Measurements from ENCODE around the gene KIF5A. TPM values are rescaled to one million over a fixed set of nuclear protein-coding genes. Genes with fewer than 3 reads are reported as not detected.
"Not testable (repeated sequence)": the region's sequence is repeated elsewhere in the genome, so short reads cannot be mapped to it uniquely, and the experiment has no call there.

Gene KIF5A
- total and polyA plus RNA-seq, 2 donors (not counting 3 experiments of a cell fraction or from before 2014, with no cell fraction given), result 0.07 to 0.35 TPM

DNA sequence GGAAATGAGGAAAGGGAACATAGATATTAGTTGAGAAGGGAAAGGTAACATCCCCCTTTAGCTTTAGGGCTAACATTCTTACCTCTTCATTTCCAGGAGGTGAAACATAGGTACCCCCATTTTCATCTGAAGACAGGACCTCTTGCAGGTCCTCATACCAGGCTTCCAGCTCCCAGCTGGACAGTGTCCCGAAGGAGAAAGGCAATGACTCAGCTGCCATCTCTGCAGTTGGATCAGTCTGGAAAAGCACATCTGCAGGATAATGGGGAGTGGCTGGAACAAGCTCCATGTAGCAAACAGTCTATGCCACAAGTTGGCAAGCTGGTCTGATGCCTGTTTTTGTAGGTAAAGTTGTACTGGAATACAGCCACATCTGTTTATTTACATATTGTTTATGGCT, 32.7 kb upstream of the KIF5A start:
- H3K27ac ChIP-seq (ENCODE audit: insufficient read depth, low read depth, low read length), result no peak overlapping the region
- POLR2A ChIA-PET, result interaction anchor here (0.9 kb wide), 1 partner anchor 18 kb away, joined by 4 read pairs; no protein-coding TSS in a partner anchor
- H3K4me1 ChIP-seq (ENCODE audit: control insufficient read depth, extremely low read depth, insufficient read depth, low read length), result peaks cover 33% of the 10 kb centered on the region
- H2AFZ ChIP-seq (ENCODE audit: low read depth, low read length), result no peak overlapping the region
- intact Hi-C loops (cut with micrococcal nuclease), result no loop called here
- H3K79me2 ChIP-seq (ENCODE audit: control insufficient read depth, insufficient read depth, low read length), result peaks cover 23% of the 10 kb centered on the region
- no peak overlapping the region for H3K4me2 ChIP-seq (ENCODE audit: insufficient read depth, low read length)
- no peaks in the 10 kb centered on the region for H3K27me3 ChIP-seq (ENCODE audit: control insufficient read depth in 2 of 2, insufficient read depth in 2 of 2, low read length in 2 of 2)
- H4K20me1 ChIP-seq (replicated peaks; ENCODE audit: control insufficient read depth, extremely low read depth, insufficient read depth, low read length), result no peaks in the 10 kb centered on the region
- BruUV-seq (replicated peaks), result no TSS peak
- TF ChIP-seq GATA2 (IDR thresholded peaks at IDR 0.05; ENCODE audit: insufficient read depth, insufficient read length, low read depth, low read length) (no peak), MYC (IDR thresholded peaks at IDR 0.05; ENCODE audit: low read depth, low read length) (no peak)
- H3K36me3 ChIP-seq (ENCODE audit: control insufficient read depth in 2 of 2, extremely low read depth in 1 of 2, insufficient read depth in 2 of 2, low read length in 2 of 2), result peaks cover 27 to 36% of the 10 kb centered on the region in 2 experiments
- H3K9ac ChIP-seq (replicated peaks; ENCODE audit: extremely low read depth, insufficient read depth, low read length), result no peak overlapping the region
- dilution Hi-C loops (cut with MboI; ENCODE audit: extremely low pct_ligation_motif_present, low sequenced_read_pairs), result no loop called here
- H3K9me1 ChIP-seq (replicated peaks; ENCODE audit: control insufficient read depth, extremely low read depth, insufficient read depth, low read length), result no peaks in the 10 kb centered on the region
- DNase-seq (ENCODE audit: low read depth, low spot score), result peak; percentile 34
- H3K4me3 ChIP-seq (replicated peaks in 1 of 3; ENCODE audit: insufficient read depth in 1 of 3, low read depth in 1 of 3, low read length in 3 of 3), result no peak overlapping the region
- H3K9me3 ChIP-seq (replicated peaks; ENCODE audit: control insufficient read depth, insufficient read depth, low read length), result no peaks in the 10 kb centered on the region
- CTCF ChIA-PET, result interaction anchor here (1.8 kb wide), 1 partner anchor 12 kb away, joined by 4 read pairs; no protein-coding TSS in a partner anchor
- peak; percentile 28 for FAIRE-seq

- DNase-seq (ENCODE audit: low read depth, low spot score); H3K9me3 ChIP-seq (replicated peaks; ENCODE audit: control insufficient read depth, insufficient read depth, low read length); BruUV-seq (replicated peaks); intact Hi-C loops (cut with micrococcal nuclease); H3K9me1 ChIP-seq (replicated peaks; ENCODE audit: control insufficient read depth, extremely low read depth, insufficient read depth, low read length); dilution Hi-C loops (cut with MboI; ENCODE audit: extremely low pct_ligation_motif_present, low sequenced_read_pairs); H3K4me2 ChIP-seq (ENCODE audit: insufficient read depth, low read length); FAIRE-seq; H3K27me3 ChIP-seq (ENCODE audit: control insufficient read depth in 2 of 2, insufficient read depth in 2 of 2, low read length in 2 of 2); H3K4me3 ChIP-seq (replicated peaks in 1 of 3; ENCODE audit: insufficient read depth in 1 of 3, low read depth in 1 of 3, low read length in 3 of 3); H3K9ac ChIP-seq (replicated peaks; ENCODE audit: extremely low read depth, insufficient read depth, low read length); H3K27ac ChIP-seq (ENCODE audit: insufficient read depth, low read depth, low read length); H2AFZ ChIP-seq (ENCODE audit: low read depth, low read length); POLR2A ChIA-PET; H4K20me1 ChIP-seq (replicated peaks; ENCODE audit: control insufficient read depth, extremely low read depth, insufficient read depth, low read length): not testable (repeated sequence)
- Histone ChIP-seq H3K4me1 (ENCODE audit: control insufficient read depth, extremely low read depth, insufficient read depth, low read length) (peaks cover 34% of the 10 kb centered on the region), H3K36me3 (ENCODE audit: control insufficient read depth in 2 of 2, extremely low read depth in 1 of 2, insufficient read depth in 2 of 2, low read length in 2 of 2) (peaks cover 27 to 35% of the 10 kb centered on the region in 2 experiments), H3K79me2 (ENCODE audit: control insufficient read depth, insufficient read depth, low read length) (peaks cover 23% of the 10 kb centered on the region)
- CTCF ChIA-PET, result interaction anchor here (1.8 kb wide), 1 partner anchor 13 kb away, joined by 4 read pairs; no protein-coding TSS in a partner anchor
These were observed 32.1 kb upstream of the KIF5A start for GRCh38 chr12:57517718-57518117.

Measured in endothelial cell of umbilical vein (primary cell).